Measurements from ENCODE around the gene PPIP5K2.
"Not testable (repeated sequence)": the region's sequence is repeated elsewhere in the genome, so short reads cannot be mapped to it uniquely, and the experiment has no call there.

The PPIP5K2 gene

GRCh38 chr5:103205991-103206700 is 86.0 kb downstream of the PPIP5K2 start:
- CTCF ChIA-PET = interaction anchor here (1.3 kb wide), 1 partner anchor 9 kb away, joined by 3 read pairs; no protein-coding TSS in a partner anchor
- H3K27ac Mint-ChIP-seq = no peak overlapping the region
- H3K4me3 Mint-ChIP-seq = no peak overlapping the region
- no peak for DNase-seq
- peaks cover 28% of the 10 kb centered on the region for H3K36me3 Mint-ChIP-seq
- peaks cover 14% of the 10 kb centered on the region for H3K4me1 Mint-ChIP-seq
- H3K9me3 Mint-ChIP-seq = no peaks in the 10 kb centered on the region
- no peaks in the 10 kb centered on the region for H3K27me3 Mint-ChIP-seq

GRCh38 chr5:103207011-103207410 is 86.9 kb downstream of the PPIP5K2 start:
- no peak overlapping the region for H3K4me3 Mint-ChIP-seq
- no peak for DNase-seq
- peaks cover 22% of the 10 kb centered on the region for H3K4me1 Mint-ChIP-seq
- H3K27me3 Mint-ChIP-seq = no peaks in the 10 kb centered on the region
- no peak overlapping the region for H3K27ac Mint-ChIP-seq
- CTCF ChIA-PET = interaction anchor here (1.3 kb wide), 1 partner anchor 9 kb away, joined by 3 read pairs; no protein-coding TSS in a partner anchor
- H3K36me3 Mint-ChIP-seq = peaks cover 30% of the 10 kb centered on the region
- no peaks in the 10 kb centered on the region for H3K9me3 Mint-ChIP-seq

GRCh38 chr5:103207653-103208052 is 87.6 kb downstream of the PPIP5K2 start:
- Mint-ChIP-seq H3K4me3 (no peak overlapping the region), H3K27ac (peak overlapping the region; percentile 8), H3K9me3 (no peaks in the 10 kb centered on the region), H3K27me3 (no peaks in the 10 kb centered on the region), H3K36me3 (peaks cover 32% of the 10 kb centered on the region), H3K4me1 (peaks cover 28% of the 10 kb centered on the region)
- CTCF ChIA-PET = no interaction called here
- DNase-seq = no peak

GRCh38 chr5:103208460-103208859 is 88.4 kb downstream of the PPIP5K2 start:
- no peaks in the 10 kb centered on the region for H3K27me3 Mint-ChIP-seq
- no peak overlapping the region for H3K4me3 Mint-ChIP-seq
- peak overlapping the region; percentile 55 for H3K27ac Mint-ChIP-seq
- no peak for DNase-seq
- H3K9me3 Mint-ChIP-seq = no peaks in the 10 kb centered on the region
- H3K36me3 Mint-ChIP-seq = peaks cover 32% of the 10 kb centered on the region
- H3K4me1 Mint-ChIP-seq = peaks cover 30% of the 10 kb centered on the region
- CTCF ChIA-PET = no interaction called here

- CTCF ChIA-PET = no interaction called here
- no peak for DNase-seq
- Mint-ChIP-seq H3K4me3 (no peak overlapping the region), H3K36me3 (peaks cover 30% of the 10 kb centered on the region), H3K27ac (no peak overlapping the region), H3K9me3 (no peaks in the 10 kb centered on the region), H3K4me1 (peaks cover 30% of the 10 kb centered on the region), H3K27me3 (no peaks in the 10 kb centered on the region)
Measured at GRCh38 chr5:103209065-103209464, 89.0 kb downstream of the PPIP5K2 start.

GRCh38 chr5:103210952-103211351 is 90.9 kb downstream of the PPIP5K2 start:
- Mint-ChIP-seq H3K27ac (no peak overlapping the region), H3K4me3 (no peak overlapping the region), H3K9me3 (no peaks in the 10 kb centered on the region), H3K36me3 (peaks cover 21% of the 10 kb centered on the region), H3K27me3 (no peaks in the 10 kb centered on the region), H3K4me1 (peaks cover 30% of the 10 kb centered on the region)
- DNase-seq = no peak
- CTCF ChIA-PET = interaction anchor here (1.6 kb wide), 1 partner anchor 14 kb away, joined by 5 read pairs; no protein-coding TSS in a partner anchor

GRCh38 chr5:103211576-103212561 is 91.8 kb downstream of the PPIP5K2 start:
- Mint-ChIP-seq H3K36me3 (peaks cover 14% of the 10 kb centered on the region), H3K4me1 (peaks cover 34% of the 10 kb centered on the region), H3K27ac (peak overlapping the region; percentile 72), H3K4me3 (peak overlapping the region; percentile 9), H3K9me3 (no peaks in the 10 kb centered on the region), H3K27me3 (no peaks in the 10 kb centered on the region)
- no peak for DNase-seq
- CTCF ChIA-PET = interaction anchor here (0.6 to 1.6 kb wide), 2 partner anchors 13 to 21 kb away, joined by 3 to 5 read pairs; no protein-coding TSS in a partner anchor

- peaks cover 20% of the 10 kb centered on the region for H3K4me1 Mint-ChIP-seq
- peaks cover 4% of the 10 kb centered on the region for H3K9me3 Mint-ChIP-seq
- H3K27ac Mint-ChIP-seq = peak overlapping the region; percentile 2
- CTCF ChIA-PET = interaction anchor here (0.6 to 4.8 kb wide), 3 partner anchors 9 to 122 kb away, joined by 3 to 26 read pairs (median 3); no protein-coding TSS in a partner anchor
- DNase-seq = no peak
- peaks cover 6% of the 10 kb centered on the region for H3K36me3 Mint-ChIP-seq
- H3K27me3 Mint-ChIP-seq = no peaks in the 10 kb centered on the region
- no peak overlapping the region for H3K4me3 Mint-ChIP-seq
Measured at GRCh38 chr5:103216137-103216536, 96.0 kb downstream of the PPIP5K2 start.

GRCh38 chr5:103216697-103217096 is 96.6 kb downstream of the PPIP5K2 start:
- Mint-ChIP-seq H3K27ac (no peak overlapping the region), H3K4me1 (peaks cover 14% of the 10 kb centered on the region), H3K9me3 (peaks cover 4% of the 10 kb centered on the region), H3K4me3 (no peak overlapping the region), H3K36me3 (peaks cover 4% of the 10 kb centered on the region), H3K27me3 (no peaks in the 10 kb centered on the region)
- CTCF ChIA-PET = interaction anchor here (4.8 kb wide), 1 partner anchor 8 kb away, joined by 26 read pairs; no protein-coding TSS in a partner anchor
- DNase-seq = no peak

GRCh38 chr5:103217101-103217500 is 97.0 kb downstream of the PPIP5K2 start:
- peaks cover 2% of the 10 kb centered on the region for H3K36me3 Mint-ChIP-seq
- DNase-seq = no peak
- peaks cover 4% of the 10 kb centered on the region for H3K9me3 Mint-ChIP-seq
- H3K27me3 Mint-ChIP-seq = no peaks in the 10 kb centered on the region
- no peak overlapping the region for H3K4me3 Mint-ChIP-seq
- no peak overlapping the region for H3K27ac Mint-ChIP-seq
- peaks cover 11% of the 10 kb centered on the region for H3K4me1 Mint-ChIP-seq
- CTCF ChIA-PET = interaction anchor here (0.9 to 4.8 kb wide), 2 partner anchors 8 to 418 kb away, joined by 3 to 26 read pairs; no protein-coding TSS in a partner anchor

- Mint-ChIP-seq H3K27me3 (peaks cover under 1% of the 10 kb centered on the region), H3K27ac (no peak overlapping the region), H3K36me3 (no peaks in the 10 kb centered on the region), H3K4me3 (no peak overlapping the region), H3K4me1 (peaks cover 4% of the 10 kb centered on the region), H3K9me3 (peaks cover 4% of the 10 kb centered on the region)
- no peak for DNase-seq
- CTCF ChIA-PET = no interaction called here
Measured at GRCh38 chr5:103218164-103218563, 98.1 kb downstream of the PPIP5K2 start.

- H3K27me3 Mint-ChIP-seq, H3K27ac Mint-ChIP-seq, H3K4me1 Mint-ChIP-seq, H3K4me3 Mint-ChIP-seq, H3K36me3 Mint-ChIP-seq, DNase-seq, H3K9me3 Mint-ChIP-seq, CTCF ChIA-PET: not testable (repeated sequence)
Measured at GRCh38 chr5:103219074-103219473, 99.0 kb downstream of the PPIP5K2 start.

- DNase-seq = no peak
- H3K4me1 Mint-ChIP-seq = peaks cover 4% of the 10 kb centered on the region
- H3K36me3 Mint-ChIP-seq = no peaks in the 10 kb centered on the region
- peak overlapping the region; percentile 31 for H3K27ac Mint-ChIP-seq
- CTCF ChIA-PET = interaction anchor here (0.8 to 3.6 kb wide), 11 partner anchors 8 to 1281 kb away, joined by 3 to 26 read pairs (median 6); no protein-coding TSS in a partner anchor
- H3K4me3 Mint-ChIP-seq = no peak overlapping the region
- H3K27me3 Mint-ChIP-seq = peaks cover 11% of the 10 kb centered on the region
- peaks cover 5% of the 10 kb centered on the region for H3K9me3 Mint-ChIP-seq
Measured at GRCh38 chr5:103223031-103223955, 103.2 kb downstream of the PPIP5K2 start.
